GM12864 (cell line): Measurements from ENCODE around the gene MYL3.

Experiments
- DNase-seq: peaks from one replicate; pipeline ENCODE4 v3.0.0-alpha.2; 2011; ENCODE audit warnings: low read depth
- H3K4me3 ChIP-seq: 2 replicates; pipeline ENCODE4 v1.5.1; 2011; ENCODE audit warnings: mild to moderate bottlenecking, low read depth, low read length, control low read depth
- CTCF ChIP-seq: IDR thresholded peaks from 2 replicates; pipeline ENCODE4 v1.5.1; 2011; ENCODE audit warnings: low read depth, mild to moderate bottlenecking, moderate library complexity, low read length, control low read depth, inconsistent platforms; ENCODE audit errors: missing control alignments

The MYL3 gene

DNA sequence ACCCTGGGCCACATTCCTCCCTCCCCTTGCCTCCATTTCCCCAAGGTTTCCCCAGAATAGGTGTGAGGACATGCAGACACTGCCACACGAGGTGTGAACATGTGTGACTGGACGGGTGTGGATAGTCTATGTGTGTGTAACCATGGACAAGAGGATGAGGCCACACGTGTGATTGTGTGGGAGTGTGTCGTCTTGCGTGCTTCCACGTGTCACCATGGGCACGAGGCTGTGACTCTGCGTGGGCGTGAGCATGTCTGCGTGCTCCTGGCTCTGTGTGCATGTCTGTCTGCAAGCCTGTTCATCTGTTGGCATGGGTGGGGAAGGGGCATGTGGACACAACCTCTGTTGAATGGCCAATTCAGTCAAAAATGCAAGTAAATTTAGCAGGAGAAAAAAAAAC lies 6.2 kb upstream of the MYL3 start:
- TF ChIP-seq CTCF: no peak
- H3K4me3 ChIP-seq: no peak overlapping the region
- no peak for DNase-seq

DNA sequence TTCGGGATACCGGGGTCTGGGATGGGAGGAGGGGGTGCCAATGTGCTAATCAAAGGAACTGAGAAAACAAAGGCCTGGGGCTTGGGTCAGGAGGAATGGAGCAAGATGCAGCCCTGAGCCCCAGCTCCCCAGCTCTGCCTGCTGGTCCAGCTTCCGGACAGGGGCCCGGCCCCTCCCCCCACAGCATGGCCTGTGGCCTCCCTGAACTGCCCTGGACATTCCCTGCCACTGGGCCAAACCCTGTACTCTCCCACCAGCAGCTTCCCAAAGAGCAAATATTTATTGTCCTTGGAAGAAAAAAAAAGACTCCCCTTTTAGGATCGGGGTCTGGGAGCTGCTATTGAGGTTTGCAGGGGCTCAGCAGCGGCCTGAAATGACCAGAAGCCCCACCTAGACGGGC lies 5.7 kb upstream of the MYL3 start:
- no peak for TF ChIP-seq CTCF
- DNase-seq: no peak
- no peak overlapping the region for H3K4me3 ChIP-seq

DNA sequence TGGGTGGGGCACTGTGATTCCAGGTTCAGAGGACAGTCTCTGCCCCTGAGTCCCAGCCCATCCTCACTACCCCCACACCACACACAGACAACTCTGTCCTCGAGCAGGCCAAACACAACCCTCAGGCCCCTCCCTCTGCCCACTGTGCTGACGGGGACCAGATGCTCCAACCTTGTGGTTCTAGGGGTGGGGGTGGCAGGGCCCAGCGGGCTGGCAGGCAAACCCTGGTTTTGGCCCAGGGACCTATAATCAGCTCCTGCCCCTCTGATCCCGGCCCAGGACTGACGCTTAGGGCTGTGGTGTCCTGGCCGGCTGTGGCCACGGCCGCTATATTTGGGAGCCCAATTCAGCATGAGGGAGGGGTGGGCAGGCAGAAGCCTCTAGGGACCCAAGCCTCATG lies 5.0 kb upstream of the MYL3 start:
- H3K4me3 ChIP-seq: no peak overlapping the region
- DNase-seq: no peak
- no peak for TF ChIP-seq CTCF

DNA sequence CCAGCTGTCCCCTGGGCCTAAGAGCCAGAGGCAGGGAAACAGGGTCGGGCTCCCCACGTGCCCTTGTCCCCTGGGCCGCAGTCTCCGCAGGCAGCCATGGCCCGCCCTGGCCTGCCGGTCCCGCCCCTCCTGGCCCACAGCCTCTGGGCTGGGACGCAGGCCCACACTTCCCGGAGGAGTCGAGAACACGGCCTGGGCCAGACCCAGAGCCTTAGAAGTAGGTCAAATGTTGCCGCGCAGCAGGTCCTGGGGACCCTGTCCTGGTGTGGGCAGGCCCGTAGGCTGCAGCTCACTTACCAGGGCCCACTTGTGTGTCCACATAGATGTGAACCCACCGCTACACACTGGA lies 4.3 kb upstream of the MYL3 start:
- no peak for TF ChIP-seq CTCF
- H3K4me3 ChIP-seq: no peak overlapping the region
- DNase-seq: no peak

GRCh38 chr3:46866720-46867549 lies 3.7 kb upstream of the MYL3 start:
- no peak overlapping the region for H3K4me3 ChIP-seq
- TF ChIP-seq CTCF: peak; percentile 98
- no peak for DNase-seq

GRCh38 chr3:46866032-46866595 lies 2.9 kb upstream of the MYL3 start:
- DNase-seq: no peak
- TF ChIP-seq CTCF: no peak
- H3K4me3 ChIP-seq: no peak overlapping the region

GRCh38 chr3:46865546-46865945 lies 2.3 kb upstream of the MYL3 start:
- no peak for DNase-seq
- TF ChIP-seq CTCF: no peak
- no peak overlapping the region for H3K4me3 ChIP-seq
